Heart left ventricle (tissue), 16 donors: ENCODE data around the gene LIPT1. TPM values are rescaled to one million over a fixed set of nuclear protein-coding genes. Genes with fewer than 3 reads are reported as not detected.

Experiments used
- ATAC-seq, 4 donors: fragments of 200-7000 bp; cut with Tn5 transposase; one replicate each; pipeline ENCODE4 v1.9.1; 2020 to 2022; ENCODE audit warnings: moderate library complexity in 4 of 4, mild to moderate bottlenecking in 3 of 4, moderate number of reproducible peaks in 1 of 4
- DNase-seq, 5 donors: peaks; one replicate each; pipeline ENCODE4 v3.0.0-alpha.2; 2020
- H3K27ac ChIP-seq, 12 donors: fragments of 200-600 bp; sonication (generic) in 4 of 12; one replicate each; pipeline versions ENCODE4 v1.5.0 to v1.8.0; 2016 to 2022; ENCODE audit warnings: mild to moderate bottlenecking in 2 of 12
- H3K27me3 ChIP-seq, 9 donors: fragments of 200-600 bp; sonication (generic) in 2 of 9; one replicate each; pipeline versions ENCODE4 v1.5.1 to v1.8.0; 2016 to 2022; ENCODE audit warnings: mild to moderate bottlenecking in 3 of 9
- H3K36me3 ChIP-seq, 9 donors: fragments of 200-600 bp; sonication (generic) in 2 of 9; one replicate each; pipeline versions ENCODE4 v1.5.0 to v1.8.0; 2018 to 2022; ENCODE audit warnings: mild to moderate bottlenecking in 2 of 9
- H3K4me1 ChIP-seq, 12 donors: fragments of 200-600 bp; sonication (generic) in 4 of 12; one replicate each; pipeline versions ENCODE4 v1.5.0 to v1.8.0; 2016 to 2022; ENCODE audit warnings: mild to moderate bottlenecking in 3 of 12
- H3K4me3 ChIP-seq, 12 donors: fragments of 200-600 bp; sonication (generic) in 4 of 12; one replicate each; pipeline versions ENCODE4 v1.5.0 to v1.8.0; 2017 to 2022; ENCODE audit warnings: mild to moderate bottlenecking in 9 of 12, moderate library complexity in 4 of 12
- H3K9me3 ChIP-seq, 12 donors: fragments of 200-600 bp; sonication (generic) in 4 of 12; one replicate each; pipeline versions ENCODE4 v1.5.0 to v1.8.0; 2016 to 2022; ENCODE audit warnings: mild to moderate bottlenecking in 1 of 12
- CTCF ChIP-seq, 12 donors: fragments of 200-600 bp; sonication (generic) in 4 of 12; IDR thresholded peaks; one replicate each; pipeline versions ENCODE4 v1.5.0 to v1.8.0; 2018 to 2022; ENCODE audit warnings: antibody characterized with exemption in 12 of 12, mild to moderate bottlenecking in 5 of 12
- POLR2A ChIP-seq, 2 donors: fragments of 450-650 bp; IDR thresholded peaks; one replicate each; pipeline ENCODE4 v1.6.1; 2017; ENCODE audit warnings: antibody characterized with exemption in 2 of 2, mild to moderate bottlenecking in 2 of 2, moderate library complexity in 2 of 2
- WGBS, 4 donors: extraction: QIAGEN DNeasy Blood & Tissue Kit in 2 of 4; methylation state at CpG; one replicate each; pipeline versions ENCODE4 v1.1.5 to v1.1.7; 2013 to 2018; 5-methylcytosine and 5-hydroxymethylcytosine counted together
- intact Hi-C, 10 donors: fragments of 100-400 bp; cut with DNase I; formaldehyde crosslinking; loops; one replicate each; pipeline versions ENCODE4 v1.11.1 to v1.14.2; 2022
- polyA plus RNA-seq, 2 donors: library from polyadenylated mRNA; stranded (reverse); fragments of 200-250 nt; gene quantifications; one replicate each; pipeline ENCODE4 v1.2.3, GENCODE V29; 2013
- total RNA-seq, 9 donors: library from RNA; depleted of rRNA in 2 of 9; stranded (reverse); fragments of >200 nt in 2 of 9; fragmentation: NEBNext Ultra II Directional in 3 of 9; extraction: Animal tissue kit (Norgen Biotek cat#: 25700) in 3 of 9; gene quantifications; one replicate each; pipeline versions ENCODE4 v1.1.0 to v1.2.4, GENCODE V29; 2016 to 2023
- donor health status: ischemic (EF 13 %, LVEDD 7.1; RV severe dilation, severe dysfunction).
- donor health status: healthy with polysubstance abuse.
- donor health status: DM: no; HTN: yes; CAD: no.
- donor health status: DM: no; HTN: no; CAD: no.
- donor health status: ischemic (EF 25% LVEDD 6.9; RV normal size, moderate dysfunction).
- donor health status: ischemic (EF 25% LVEDD 5.7; RV mildly dilated, moderate dysfunction).
- donor health status: healthy.
- donor health status: DM: yes; HTN: yes; CAD: no.
- donor health status: ischemic (EF 35%, LVEDD 5.7; RV mildly dilated, moderate dysfunction).
- donor health status: nonischemic (EF 11% LVEDD 7.7; RV severe dilation, severe dysfunction).
- donor health status: DM: yes; HTN: yes; CAD: no.
- donor health status: PGD.
- donor health status: ischemic (EF 29% LVEDD 5.4; RV normal size, mild dysfunction).
- donor health status: nonischemic (EF 23%, LVEDD 6.1; RV moderate dilation, normal function).

Gene LIPT1
- total and polyA plus RNA-seq, 11 donors, result 5.3 to 12.4 (median 7.5) TPM

GRCh38 chr2:99183025-99183424 is 28.3 kb downstream of the LIPT1 start:
- no peak for DNase-seq
- Histone ChIP-seq H3K27ac (no peak overlapping the region), H3K4me1 (peaks cover 4 to 50% (median 28%) of the 10 kb centered on the region in 12 donors), H3K4me3 (no peak overlapping the region), H3K27me3 (no peaks in the 10 kb centered on the region), H3K36me3 (peaks cover 0 to 21% (median 9%) of the 10 kb centered on the region in 9 donors), H3K9me3 (no peaks in the 10 kb centered on the region)
- TF ChIP-seq CTCF (IDR thresholded peaks at IDR 0.05), result no peak
- no peak for TF ChIP-seq POLR2A (IDR thresholded peaks at IDR 0.05)
- no peak for ATAC-seq
- 95 to 96% (median 96%) methylated on average over 3 of the region's 3 CpGs for WGBS, 4 donors
- intact Hi-C loops, result loop anchor here in 6 of 10 donors (5.0 to 10.0 kb wide), 4 partner anchors 41 to 312 kb away; partner anchors contain the start of genes EIF5B (in 5 of the 6), TXNDC9 (in 5 of the 6), REV1 (in 3 of the 6) and C2orf15 (in 1 of the 6)

GRCh38 chr2:99184811-99185210 is 30.0 kb downstream of the LIPT1 start:
- ATAC-seq (no peak), DNase-seq (no peak)
- Histone ChIP-seq H3K9me3 (no peaks in the 10 kb centered on the region), H3K27me3 (no peaks in the 10 kb centered on the region), H3K4me1 (peaks cover 4 to 33% (median 18%) of the 10 kb centered on the region in 12 donors), H3K27ac (no peak overlapping the region), H3K36me3 (peaks cover 0 to 35% (median 18%) of the 10 kb centered on the region in 9 donors), H3K4me3 (no peak overlapping the region)
- 62 to 82% (median 76%) methylated on average over 6 of the region's 6 CpGs for WGBS, 4 donors
- TF ChIP-seq CTCF (IDR thresholded peaks at IDR 0.05) (no peak), POLR2A (IDR thresholded peaks at IDR 0.05) (no peak)
- intact Hi-C loops, result loop anchor here in 6 of 10 donors (5.0 to 10.0 kb wide), 4 partner anchors 43 to 310 kb away; partner anchors contain the start of genes EIF5B (in 5 of the 6), TXNDC9 (in 5 of the 6), REV1 (in 3 of the 6) and C2orf15 (in 1 of the 6)

- Histone ChIP-seq H3K4me3 (no peak overlapping the region), H3K36me3 (peaks cover 0 to 57% (median 30%) of the 10 kb centered on the region in 9 donors), H3K4me1 (peaks cover 2 to 20% (median 8%) of the 10 kb centered on the region in 12 donors), H3K9me3 (no peaks in the 10 kb centered on the region), H3K27me3 (no peaks in the 10 kb centered on the region), H3K27ac (no peak overlapping the region)
- intact Hi-C loops, result loop anchor here in 3 of 10 donors (10.0 kb wide), 2 partner anchors 148 to 308 kb away; partner anchors contain the start of genes REV1 (in 3 of the 3), EIF5B (in 1 of the 3) and TXNDC9 (in 1 of the 3)
- ATAC-seq (no peak), DNase-seq (no peak)
- no peak for TF ChIP-seq POLR2A (IDR thresholded peaks at IDR 0.05)
- TF ChIP-seq CTCF (IDR thresholded peaks at IDR 0.05), result no peak
Observed at GRCh38 chr2:99187011-99187410, 32.2 kb downstream of the LIPT1 start.

GRCh38 chr2:99188357-99188756 is 33.6 kb downstream of the LIPT1 start:
- 94 to 98% (median 96%) methylated on average over 3 of the region's 3 CpGs for WGBS, 4 donors
- intact Hi-C loops, result loop anchor here in 3 of 10 donors (10.0 kb wide), 2 partner anchors 146 to 306 kb away; partner anchors contain the start of genes REV1 (in 3 of the 3), EIF5B (in 1 of the 3) and TXNDC9 (in 1 of the 3)
- ATAC-seq (no peak), DNase-seq (no peak)
- Histone ChIP-seq H3K36me3 (peaks cover 0 to 70% (median 41%) of the 10 kb centered on the region in 9 donors), H3K4me1 (peaks cover 0 to 6% (median 0%) of the 10 kb centered on the region in 12 donors), H3K4me3 (no peak overlapping the region), H3K9me3 (no peaks in the 10 kb centered on the region), H3K27me3 (no peaks in the 10 kb centered on the region), H3K27ac (no peak overlapping the region)
- no peak for TF ChIP-seq POLR2A (IDR thresholded peaks at IDR 0.05)
- TF ChIP-seq CTCF (IDR thresholded peaks at IDR 0.05), result no peak
